ENCODE data around the gene UTS2R.

Gene UTS2R

GRCh38 chr17:82388922-82389283, 17.3 kb downstream of the UTS2R start:
- Histone ChIP-seq H3K9ac (ENCODE audit: low read depth, low read length, poor library complexity, severe bottlenecking) (no peak overlapping the region), H3K79me2 (ENCODE audit: insufficient read depth, low read length) (no peaks in the 10 kb centered on the region), H3K9me2 (replicated peaks; ENCODE audit: low read depth, low read length) (no peaks in the 10 kb centered on the region), H3K36me3 (ENCODE audit: insufficient read depth, low read length) (peaks cover 5% of the 10 kb centered on the region; the same call in 1 of the 2 replicates), H3K4me2 (ENCODE audit: low read depth, low read length, poor library complexity, severe bottlenecking) (no peak overlapping the region), H3F3A (ENCODE audit: low read depth) (no peaks in the 10 kb centered on the region), H4K20me1 (ENCODE audit: insufficient read depth, low read length, poor library complexity, severe bottlenecking) (no peaks in the 10 kb centered on the region), H2AFZ (ENCODE audit: low read length) (no peak overlapping the region), H3K27me3 (ENCODE audit: insufficient read depth, low read length, poor library complexity, severe bottlenecking) (no peaks in the 10 kb centered on the region), H3K4me3 (ENCODE audit: low read length, poor library complexity, severe bottlenecking) (no peak overlapping the region), H3K4me1 (ENCODE audit: insufficient read depth, low read length, poor library complexity, severe bottlenecking) (no peaks in the 10 kb centered on the region), H3K9me3 (ENCODE audit: insufficient read depth, low read depth, low read length) (no peaks in the 10 kb centered on the region)
- TF ChIP-seq EZH2phosphoT487 (IDR thresholded peaks at IDR 0.05; ENCODE audit: borderline replicate concordance): no peak
- TF ChIP-seq CTCF (conservative IDR thresholded peaks at IDR 0.05; ENCODE audit: low read length): no peak

- H3K9me2 ChIP-seq (replicated peaks; ENCODE audit: low read depth, low read length): no peaks in the 10 kb centered on the region
- no peaks in the 10 kb centered on the region for H3K27me3 ChIP-seq (ENCODE audit: insufficient read depth, low read length, poor library complexity, severe bottlenecking)
- H3K36me3 ChIP-seq (ENCODE audit: insufficient read depth, low read length): peaks cover 5% of the 10 kb centered on the region; the same call in 1 of the 2 replicates
- no peaks in the 10 kb centered on the region for H4K20me1 ChIP-seq (ENCODE audit: insufficient read depth, low read length, poor library complexity, severe bottlenecking)
- TF ChIP-seq EZH2phosphoT487 (IDR thresholded peaks at IDR 0.05; ENCODE audit: borderline replicate concordance): no peak
- TF ChIP-seq CTCF (conservative IDR thresholded peaks at IDR 0.05; ENCODE audit: low read length): no peak
- no peaks in the 10 kb centered on the region for H3K9me3 ChIP-seq (ENCODE audit: insufficient read depth, low read depth, low read length)
- H3K79me2 ChIP-seq (ENCODE audit: insufficient read depth, low read length): no peaks in the 10 kb centered on the region
- H2AFZ ChIP-seq (ENCODE audit: low read length): no peak overlapping the region
- no peaks in the 10 kb centered on the region for H3K4me1 ChIP-seq (ENCODE audit: insufficient read depth, low read length, poor library complexity, severe bottlenecking)
- no peak overlapping the region for H3K4me3 ChIP-seq (ENCODE audit: low read length, poor library complexity, severe bottlenecking)
- no peak overlapping the region for H3K4me2 ChIP-seq (ENCODE audit: low read depth, low read length, poor library complexity, severe bottlenecking)
- H3K9ac ChIP-seq (ENCODE audit: low read depth, low read length, poor library complexity, severe bottlenecking): no peak overlapping the region
- H3F3A ChIP-seq (ENCODE audit: low read depth): no peaks in the 10 kb centered on the region
These were observed 17.8 kb downstream of the UTS2R start for GRCh38 chr17:82389379-82389778.

- Histone ChIP-seq H3K4me3 (ENCODE audit: low read length, poor library complexity, severe bottlenecking) (no peak overlapping the region), H3F3A (ENCODE audit: low read depth) (no peaks in the 10 kb centered on the region), H3K4me1 (ENCODE audit: insufficient read depth, low read length, poor library complexity, severe bottlenecking) (no peaks in the 10 kb centered on the region), H4K20me1 (ENCODE audit: insufficient read depth, low read length, poor library complexity, severe bottlenecking) (no peaks in the 10 kb centered on the region), H3K27me3 (ENCODE audit: insufficient read depth, low read length, poor library complexity, severe bottlenecking) (no peaks in the 10 kb centered on the region), H3K9ac (ENCODE audit: low read depth, low read length, poor library complexity, severe bottlenecking) (no peak overlapping the region), H2AFZ (ENCODE audit: low read length) (no peak overlapping the region), H3K9me3 (ENCODE audit: insufficient read depth, low read depth, low read length) (no peaks in the 10 kb centered on the region), H3K4me2 (ENCODE audit: low read depth, low read length, poor library complexity, severe bottlenecking) (no peak overlapping the region), H3K79me2 (ENCODE audit: insufficient read depth, low read length) (no peaks in the 10 kb centered on the region), H3K36me3 (ENCODE audit: insufficient read depth, low read length) (peaks cover 5% of the 10 kb centered on the region; the same call in 1 of the 2 replicates), H3K9me2 (replicated peaks; ENCODE audit: low read depth, low read length) (no peaks in the 10 kb centered on the region)
- TF ChIP-seq EZH2phosphoT487 (IDR thresholded peaks at IDR 0.05; ENCODE audit: borderline replicate concordance) (no peak), CTCF (conservative IDR thresholded peaks at IDR 0.05; ENCODE audit: low read length) (no peak)
These were observed 18.7 kb downstream of the UTS2R start for GRCh38 chr17:82390015-82390859.

All from Loucy (cell line).